HG02943 (cell line): ENCODE measurements around the gene PEX14.
"Not testable (repeated sequence)": the region's sequence is repeated elsewhere in the genome, so short reads cannot be mapped to it uniquely, and the experiment has no call there.

Experiments
- ATAC-seq: cut with Tn5 transposase; IDR thresholded peaks from one replicate; pipeline ENCODE4 v1.9.1; 2021; ENCODE audit warnings: mild to moderate bottlenecking, low read depth, moderate library complexity; ENCODE audit not compliant: unreplicated experiment

The PEX14 gene

GRCh38 chr1:10474613-10475507, at the start of gene PEX14:
Gene PEX14, plus strand, starts transcription at chr1:10474950. Its CDS starts 17 bp downstream, at chr1:10474967.
- peak; percentile 56 for ATAC-seq

- not testable (repeated sequence) for ATAC-seq
Measured at GRCh38 chr1:10425826-10426534, 48.8 kb upstream of the PEX14 start.

- ATAC-seq: not testable (repeated sequence)
Measured at GRCh38 chr1:10426535-10426848, 48.3 kb upstream of the PEX14 start.

- ATAC-seq: no peak
Measured at GRCh38 chr1:10428984-10429383, 45.8 kb upstream of the PEX14 start.

GRCh38 chr1:10429868-10430215, 44.9 kb upstream of the PEX14 start:
- no peak for ATAC-seq

- ATAC-seq: peak; percentile 74
Measured at GRCh38 chr1:10430216-10431069, 44.3 kb upstream of the PEX14 start, which contains the start of gene CENPS. Gene CENPS, plus strand, starts transcription at chr1:10430433. Its CDS starts 85 bp downstream, at chr1:10430518.

GRCh38 chr1:10431070-10431730, 43.5 kb upstream of the PEX14 start:
- ATAC-seq: no peak

GRCh38 chr1:10432910-10433700, 41.6 kb upstream of the PEX14 start:
- no peak for ATAC-seq

- no peak for ATAC-seq
Measured at GRCh38 chr1:10433790-10434189, 41.0 kb upstream of the PEX14 start.

GRCh38 chr1:10434590-10434989, 40.2 kb upstream of the PEX14 start:
- no peak for ATAC-seq

- no peak for ATAC-seq
Measured at GRCh38 chr1:10437052-10437451, 37.7 kb upstream of the PEX14 start.

GRCh38 chr1:10438677-10439163, 36.0 kb upstream of the PEX14 start:
- ATAC-seq: no peak

- no peak for ATAC-seq
Measured at GRCh38 chr1:10440305-10440704, 34.4 kb upstream of the PEX14 start.

GRCh38 chr1:10440794-10441193, 34.0 kb upstream of the PEX14 start:
- ATAC-seq: no peak

GRCh38 chr1:10444248-10444647, 30.5 kb upstream of the PEX14 start:
- ATAC-seq: no peak

- no peak for ATAC-seq
Measured at GRCh38 chr1:10444795-10445397, 29.9 kb upstream of the PEX14 start.

GRCh38 chr1:10446790-10447422, 27.8 kb upstream of the PEX14 start:
- ATAC-seq: no peak

- no peak for ATAC-seq
Measured at GRCh38 chr1:10449751-10450150, 25.0 kb upstream of the PEX14 start, which contains the start of gene CORT. Gene CORT, plus strand, starts transcription at chr1:10450031. Its CDS starts 193 bp downstream, at chr1:10450224.
